ENCODE data around the gene PYHIN1.
"Not testable (repeated sequence)": the region's sequence is repeated elsewhere in the genome, so short reads cannot be mapped to it uniquely, and the experiment has no call there.

PYHIN1 gene

DNA sequence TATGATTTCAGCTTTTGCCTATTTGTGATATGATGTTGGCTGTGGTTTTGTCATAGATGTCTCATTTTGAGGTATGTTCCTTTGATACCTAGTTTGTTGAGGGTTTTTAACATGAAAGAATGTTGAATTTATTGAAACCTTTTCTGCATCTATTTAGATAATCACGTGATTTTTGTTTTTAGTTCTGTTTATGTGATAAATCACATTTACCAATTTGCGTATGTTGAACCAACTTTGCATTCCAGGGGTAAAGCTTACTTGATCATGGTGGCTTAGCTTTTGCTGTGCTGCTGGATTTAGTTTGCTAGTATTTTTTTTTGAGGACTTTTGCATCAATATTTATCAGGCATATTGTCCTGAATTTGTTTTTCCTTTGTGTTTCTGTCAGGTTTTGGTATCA is 51.9 kb downstream of the PYHIN1 start:
- DNase-seq, result no peak

DNA sequence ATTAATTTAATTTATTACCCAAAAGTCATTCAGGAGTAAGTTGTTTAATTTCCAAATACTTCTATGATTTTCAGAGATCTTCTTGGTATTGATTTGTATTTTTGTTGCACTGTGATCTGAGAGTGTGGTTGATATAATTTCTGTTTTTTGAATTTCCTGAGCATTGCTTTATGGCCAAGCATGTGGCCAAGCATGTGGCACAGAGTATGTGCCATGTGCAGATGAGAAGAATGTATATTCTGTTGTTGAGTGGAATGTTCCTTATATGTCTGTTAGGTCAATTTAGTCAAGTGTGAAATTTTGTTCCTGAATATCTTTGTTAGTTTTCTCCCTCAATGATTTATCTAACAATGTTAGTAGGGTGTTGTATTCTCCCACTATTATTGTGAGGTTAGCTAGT is 53.0 kb downstream of the PYHIN1 start:
- no peak for DNase-seq

DNA sequence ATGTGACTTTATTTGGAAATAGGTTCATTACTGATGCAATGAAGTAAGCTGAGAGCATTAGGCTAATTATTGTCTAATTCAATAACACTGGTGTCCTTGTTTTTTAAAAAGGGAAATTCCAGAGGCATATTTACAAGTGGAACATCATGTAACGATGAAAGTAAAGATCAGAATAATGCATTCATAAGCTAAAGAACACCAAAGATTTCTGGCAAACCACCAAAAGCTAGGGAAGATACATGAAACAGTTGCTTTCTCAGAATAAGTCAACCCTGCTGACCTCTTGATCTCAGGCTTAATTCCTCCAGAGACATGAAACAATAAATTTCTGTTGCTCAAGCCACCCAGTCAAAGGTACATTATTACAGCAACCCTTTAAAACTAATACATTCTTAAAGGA is 58.1 kb downstream of the PYHIN1 start:
- no peak for DNase-seq

DNA sequence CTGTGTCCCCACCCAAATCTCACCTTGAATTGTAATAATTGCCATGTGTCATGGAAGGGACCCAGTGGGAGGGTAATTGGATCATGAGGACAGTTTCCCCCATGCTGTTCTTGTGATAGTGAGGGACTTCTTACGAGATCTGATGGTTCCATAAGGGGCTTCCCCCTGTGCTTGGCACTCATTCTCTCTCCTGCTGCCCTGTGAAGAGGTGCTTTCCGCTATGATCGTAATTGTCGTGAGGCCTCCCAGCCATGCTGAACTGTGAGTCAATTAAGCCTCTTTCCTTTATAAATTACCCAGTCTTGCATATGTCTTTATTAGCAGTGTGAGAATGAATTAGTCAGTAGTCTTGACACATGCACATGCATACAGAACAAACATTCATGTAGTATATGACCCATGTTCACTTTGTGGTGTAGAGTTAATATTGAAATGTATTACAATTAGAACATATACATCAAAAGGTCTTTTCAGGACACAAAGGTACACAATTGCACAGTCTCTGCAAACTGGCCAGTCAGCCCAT is 61.5 kb downstream of the PYHIN1 start:
- no peak for DNase-seq

DNA sequence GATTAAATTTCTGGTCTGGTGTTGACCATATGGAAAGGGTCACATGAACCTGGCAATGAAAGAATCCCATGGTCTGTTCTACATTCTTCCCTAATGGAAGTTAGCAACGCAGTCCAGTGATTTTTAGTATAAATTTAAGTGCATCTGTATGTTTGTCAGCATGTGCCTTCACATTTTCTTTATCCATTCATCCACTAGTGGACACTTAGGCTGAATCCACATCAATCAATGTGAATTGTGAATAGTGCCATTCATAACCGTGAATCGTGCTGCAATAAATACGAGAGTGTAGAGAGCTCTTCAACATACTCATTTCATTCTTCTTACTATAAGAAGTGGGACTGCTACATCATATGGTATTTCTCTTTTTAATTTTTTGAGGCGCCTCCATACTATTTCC is 65.6 kb downstream of the PYHIN1 start:
- DNase-seq, result no peak

DNA sequence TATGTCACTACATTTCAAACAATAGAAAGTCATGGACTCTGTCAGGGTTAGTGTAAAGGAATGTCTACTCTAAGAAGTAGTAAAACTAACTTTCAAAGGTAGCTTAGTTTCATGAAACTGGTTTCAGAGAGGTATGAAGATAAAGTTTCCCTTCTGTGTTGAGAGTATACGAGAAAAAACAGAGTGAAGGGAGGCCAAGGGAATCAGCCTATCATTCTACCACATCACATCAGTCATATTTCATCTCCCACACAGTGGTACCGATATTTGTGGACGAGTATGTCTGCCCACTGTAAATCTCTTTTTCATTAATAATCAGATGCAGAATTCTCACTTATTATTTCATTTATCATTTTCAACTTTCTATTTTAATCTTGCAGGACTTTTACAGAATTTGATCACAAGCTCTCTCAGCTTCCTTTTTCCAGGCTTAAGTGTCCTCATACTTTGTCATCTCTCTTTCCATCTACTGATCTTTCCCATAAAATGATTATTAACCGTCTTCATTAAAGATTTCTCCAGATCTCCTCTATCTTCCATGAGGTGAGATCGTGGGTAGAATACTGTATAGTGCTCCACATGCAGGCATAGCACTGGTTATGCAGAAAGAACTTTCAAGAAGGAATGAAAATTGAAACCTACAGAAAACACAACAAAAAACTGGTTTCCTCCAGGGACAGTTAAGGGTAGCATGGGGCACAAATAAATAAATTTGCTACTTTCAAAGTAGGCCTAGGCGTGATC is 66.9 kb downstream of the PYHIN1 start:
- no peak for DNase-seq

DNA sequence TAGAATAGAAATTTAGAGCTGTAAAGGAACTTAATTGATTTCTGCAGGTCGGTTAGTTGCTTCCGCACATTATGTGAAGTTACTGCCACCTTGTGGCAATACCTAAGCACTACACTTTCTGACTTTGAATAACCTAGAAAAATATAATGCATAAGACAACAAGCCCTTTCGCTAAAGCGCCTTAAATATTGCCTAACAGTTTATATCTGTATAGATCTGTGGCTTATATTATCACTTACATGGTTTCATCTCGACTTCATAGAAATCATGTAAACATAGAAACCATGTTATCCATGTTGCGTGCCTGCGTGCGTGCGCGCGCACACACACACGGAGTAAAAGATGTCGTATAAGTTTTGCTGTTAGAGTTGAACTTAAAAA is 67.4 kb downstream of the PYHIN1 start:
- no peak for DNase-seq

DNA sequence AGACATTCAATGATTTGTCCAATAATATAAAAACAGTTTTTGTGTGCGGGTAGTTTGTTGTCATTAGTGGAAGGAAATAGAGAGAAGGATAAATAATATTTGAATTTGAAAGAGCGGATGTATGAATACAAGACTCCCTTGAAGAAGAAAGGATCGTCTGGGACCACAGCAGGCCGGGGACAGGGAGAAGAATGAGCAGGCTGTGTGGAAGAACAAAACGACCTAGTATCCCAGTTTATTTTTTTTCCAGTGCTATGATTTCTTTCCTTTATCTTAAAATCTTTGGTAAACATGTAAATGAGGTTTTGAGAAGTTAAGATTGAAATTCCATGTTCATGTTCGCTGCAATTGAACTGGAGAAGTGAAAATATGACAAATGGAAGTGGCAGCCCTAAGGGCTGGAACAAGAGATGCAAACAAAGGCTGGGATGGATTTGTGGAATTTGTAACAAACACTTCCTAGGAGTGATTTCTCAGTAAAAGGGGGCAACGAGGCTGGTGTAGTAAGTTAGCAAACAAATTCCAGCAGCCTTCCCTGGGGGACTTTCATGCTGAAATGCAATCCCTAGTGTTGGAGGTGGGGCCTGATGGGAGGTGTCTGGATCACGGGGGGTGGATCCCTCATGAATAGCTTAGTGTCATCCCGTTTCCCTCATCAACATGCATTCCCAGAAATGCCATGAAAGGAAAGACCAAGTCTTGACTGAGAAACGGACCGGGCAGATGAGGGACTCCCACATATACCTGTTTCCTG is 68.1 kb downstream of the PYHIN1 start:
- no peak for DNase-seq

DNA sequence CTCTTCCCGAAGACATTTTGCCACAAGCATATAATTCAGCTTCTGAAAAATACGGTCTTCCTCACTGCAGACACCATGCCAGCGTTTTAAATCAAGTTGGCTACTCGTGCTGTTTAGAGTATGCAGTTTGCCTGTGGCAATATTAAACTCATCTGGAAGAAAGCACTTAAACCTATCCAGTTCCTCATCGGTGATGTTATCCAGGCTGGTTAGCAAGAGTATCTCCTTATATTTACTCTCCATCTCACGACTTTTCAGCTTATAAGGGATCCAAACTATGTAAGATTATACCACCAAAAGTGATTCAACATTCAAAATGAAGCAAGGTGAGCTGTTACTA is 68.7 kb downstream of the PYHIN1 start:
- no peak for DNase-seq

DNA sequence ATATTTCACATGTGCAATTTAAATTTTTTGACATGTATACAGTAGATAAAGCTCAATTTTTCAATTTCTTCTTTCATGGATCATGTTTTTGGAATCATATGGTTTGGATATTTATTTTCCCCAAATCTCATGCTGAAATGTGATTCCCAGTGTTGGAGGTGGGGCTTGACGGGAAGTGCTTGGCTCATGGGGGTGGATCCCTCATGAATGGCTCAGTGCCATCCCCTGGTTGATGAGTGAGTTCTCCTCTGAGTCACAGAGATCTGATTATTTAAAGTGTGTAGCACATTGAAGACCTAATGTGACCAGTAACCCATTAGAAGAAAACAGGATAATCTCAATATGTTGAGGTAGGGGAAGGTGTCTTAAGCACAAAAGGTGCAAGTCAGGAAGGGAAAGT is 69.3 kb downstream of the PYHIN1 start:
- DNase-seq, result no peak

DNA sequence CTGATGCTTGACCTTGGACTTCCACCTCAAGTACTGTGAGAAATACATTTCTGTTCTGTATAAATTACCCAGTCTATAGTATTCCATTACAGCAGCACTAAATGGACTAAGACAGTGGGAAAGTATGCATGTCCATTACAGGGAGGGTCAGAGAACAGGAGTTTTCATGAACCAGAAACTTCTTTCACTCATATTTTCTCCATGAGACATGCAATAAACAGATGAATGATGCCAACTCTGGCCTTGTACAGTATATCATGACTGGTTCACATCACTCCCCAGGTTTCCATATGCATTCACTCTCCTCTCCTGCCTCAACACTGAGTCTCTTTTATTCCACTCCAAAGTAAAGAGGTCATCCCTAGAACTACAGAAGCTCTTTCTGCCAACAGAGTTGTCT is 73.8 kb downstream of the PYHIN1 start:
- DNase-seq, result no peak

DNA sequence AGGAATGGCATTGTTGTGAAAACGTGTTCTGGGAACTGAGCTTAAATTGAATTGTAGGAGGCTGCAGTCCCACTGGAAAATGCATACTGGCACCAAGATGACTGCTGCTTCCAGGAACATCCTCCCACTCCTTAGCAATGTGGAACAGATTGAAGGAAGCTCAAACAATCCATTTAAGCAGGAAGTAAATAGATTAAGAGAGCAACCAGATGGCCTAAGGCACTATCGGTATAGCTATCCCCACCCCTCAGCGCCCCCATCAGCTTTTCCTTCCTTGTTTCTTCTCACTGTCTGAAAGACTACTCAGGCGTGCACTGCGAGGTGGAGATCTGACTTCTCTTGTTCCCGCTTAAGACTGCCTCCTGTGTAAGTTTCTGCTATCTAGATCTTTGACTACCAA is 74.3 kb downstream of the PYHIN1 start:
- DNase-seq, result no peak

DNA sequence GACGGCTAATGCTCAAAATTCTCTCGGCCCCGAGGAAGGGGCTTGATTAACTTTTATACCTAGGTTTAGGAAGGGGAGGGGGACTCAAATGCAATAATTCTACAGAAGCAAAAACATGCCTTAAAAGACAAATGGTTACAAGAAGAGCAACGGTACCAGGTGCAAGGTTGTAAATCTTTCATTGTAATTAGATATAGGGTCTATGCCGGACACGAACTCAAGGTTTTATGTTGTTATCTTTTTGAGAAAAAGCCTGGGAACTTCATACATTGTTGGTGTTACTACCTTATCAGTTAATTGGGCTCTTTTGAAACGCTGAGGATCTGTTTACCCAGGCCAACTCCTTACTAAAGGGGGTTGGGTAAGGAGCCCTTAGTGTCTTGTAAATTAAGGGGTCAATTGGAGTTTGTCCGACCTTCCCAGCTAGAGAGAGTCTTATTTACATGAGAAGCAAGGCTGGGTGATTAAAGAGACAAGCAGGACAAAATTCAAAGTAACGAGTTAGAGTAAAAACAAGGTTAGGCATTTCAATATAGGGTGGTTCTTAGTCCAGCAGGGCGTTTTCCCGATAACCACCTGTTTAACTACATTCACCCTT is 75.0 kb downstream of the PYHIN1 start:
- not testable (repeated sequence) for DNase-seq

DNA sequence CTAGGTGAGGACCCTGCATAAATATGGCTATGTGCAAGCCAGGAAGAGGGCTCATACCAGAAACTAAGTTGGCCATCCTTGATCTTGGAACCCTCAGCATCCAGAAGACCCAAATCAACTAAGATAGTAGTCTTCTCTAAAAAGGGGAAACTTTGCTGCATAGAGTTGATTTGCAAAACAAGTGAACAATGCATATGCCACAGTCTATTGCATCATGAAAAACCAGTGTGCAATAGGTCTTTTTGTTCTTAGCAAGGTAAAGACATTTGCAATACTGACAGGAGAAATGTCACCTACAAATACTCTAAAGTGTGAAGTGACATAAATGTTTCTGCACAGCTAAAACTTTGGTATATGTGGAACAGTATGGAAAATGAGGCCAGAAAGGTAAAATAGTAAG is 76.4 kb downstream of the PYHIN1 start:
- DNase-seq, result no peak

DNA sequence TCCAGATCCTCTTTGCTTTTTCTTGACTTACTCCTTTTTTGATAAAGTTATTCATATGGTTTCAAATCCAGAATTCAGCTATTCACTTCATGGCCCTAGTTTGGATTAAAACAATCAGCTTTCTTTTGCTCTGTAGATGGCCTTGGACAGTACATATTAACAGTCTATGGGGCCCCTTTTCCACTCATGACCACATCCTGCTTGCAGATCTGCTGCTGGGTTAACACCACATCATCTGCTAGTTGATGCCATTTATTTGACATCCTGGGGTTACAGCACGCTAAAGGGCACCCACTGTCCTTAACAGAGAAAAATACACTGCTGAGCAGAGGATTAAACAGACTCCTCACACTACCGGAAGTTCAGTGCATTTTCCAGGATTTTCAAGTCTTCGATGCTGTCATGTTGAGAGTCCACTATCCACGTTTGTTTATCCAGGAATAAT is 77.4 kb downstream of the PYHIN1 start:
- DNase-seq, result no peak

DNA sequence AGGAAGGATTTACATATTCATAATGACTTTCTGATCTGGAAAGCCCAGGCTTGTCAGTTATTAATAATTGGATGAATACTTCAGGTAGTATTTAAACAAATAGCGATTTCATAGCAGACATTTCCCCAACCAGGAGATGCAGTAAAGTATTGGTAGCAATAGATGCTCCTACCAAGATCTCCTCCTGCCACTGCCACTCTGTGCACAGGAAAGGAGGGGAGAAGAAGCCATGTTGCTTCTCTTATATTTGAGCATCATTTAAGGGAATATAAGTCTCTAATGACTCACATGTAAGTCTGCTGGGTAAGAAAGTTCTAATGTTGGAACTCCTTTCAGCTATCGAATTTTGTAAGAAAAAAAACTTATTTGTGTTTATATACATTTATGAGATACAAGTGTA is 77.9 kb downstream of the PYHIN1 start:
- no peak for DNase-seq

DNA sequence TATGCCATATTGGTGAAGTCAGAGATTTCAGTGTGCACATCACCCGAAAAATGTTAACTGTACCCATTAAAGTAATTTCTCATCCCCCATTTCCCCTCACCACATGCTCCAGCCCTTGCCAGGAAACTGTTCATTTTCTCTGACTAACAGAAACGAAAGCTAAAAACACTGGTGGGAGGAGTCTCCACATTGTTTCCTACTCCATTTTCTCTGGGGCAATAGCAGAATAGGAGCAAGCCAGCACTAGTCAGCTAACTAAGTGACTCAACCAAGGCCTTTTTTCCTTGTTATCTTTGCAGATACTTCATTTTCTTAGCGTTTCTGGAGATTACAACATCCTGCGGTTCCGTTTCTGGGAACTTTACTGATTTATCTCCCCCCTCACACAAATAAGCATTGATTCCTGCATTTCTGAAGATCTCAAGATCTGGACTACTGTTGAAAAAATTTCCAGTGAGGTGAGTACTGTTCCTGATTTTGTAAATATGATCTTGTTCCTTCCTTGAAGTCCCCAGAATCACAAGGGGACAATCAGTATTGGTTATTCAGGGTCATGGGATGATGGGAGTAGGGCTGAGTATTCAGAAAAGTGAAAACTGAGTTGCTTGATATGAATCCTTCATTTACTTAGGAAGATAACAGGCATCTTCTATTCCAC is 78.5 kb downstream of the PYHIN1 start, which contains the start of gene IFI16:
Gene IFI16, plus strand, starts transcription at position 204 of the 658 bp plus-strand sequence. CDS start 4,774 bp downstream, outside the sequence.
- DNase-seq, result no peak

DNA sequence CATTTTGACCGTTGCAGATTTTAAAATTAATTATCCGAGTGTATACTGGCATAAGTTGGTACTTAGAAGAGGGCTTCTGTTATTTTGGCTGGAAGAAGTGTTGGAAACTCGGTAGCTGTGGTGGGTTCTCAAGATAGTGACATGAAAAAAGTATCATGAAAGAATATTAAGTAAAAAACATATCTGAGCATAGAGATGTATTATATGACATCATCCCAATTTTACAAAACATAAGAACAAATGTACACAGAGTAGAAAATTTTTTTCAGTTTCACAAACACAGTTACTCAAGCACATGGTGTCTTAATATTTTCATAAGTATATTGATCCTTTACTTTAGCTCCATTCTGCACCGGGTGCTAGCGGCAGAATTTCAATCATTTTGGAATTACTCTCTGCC is 79.0 kb downstream of the PYHIN1 start:
- DNase-seq, result no peak

DNA sequence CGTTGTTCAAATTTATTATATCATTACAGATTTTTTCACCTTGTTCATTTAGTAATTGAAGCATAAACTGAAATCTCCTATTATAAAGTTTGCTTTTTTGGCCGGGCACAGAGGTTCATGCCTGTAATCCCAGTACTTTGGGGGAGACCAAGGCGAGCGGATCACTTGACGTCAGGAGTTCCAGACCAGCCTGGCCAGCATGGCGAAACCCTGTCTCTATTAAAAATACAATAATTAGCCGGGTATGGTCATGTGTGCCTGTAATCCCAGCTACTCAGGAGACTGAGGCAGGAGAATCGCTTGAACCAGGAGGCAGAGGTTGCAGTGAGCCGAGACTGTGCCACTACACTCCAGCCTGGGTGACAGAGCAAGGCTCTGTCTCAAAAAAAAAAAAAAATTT is 79.6 kb downstream of the PYHIN1 start:
- not testable (repeated sequence) for DNase-seq

DNA sequence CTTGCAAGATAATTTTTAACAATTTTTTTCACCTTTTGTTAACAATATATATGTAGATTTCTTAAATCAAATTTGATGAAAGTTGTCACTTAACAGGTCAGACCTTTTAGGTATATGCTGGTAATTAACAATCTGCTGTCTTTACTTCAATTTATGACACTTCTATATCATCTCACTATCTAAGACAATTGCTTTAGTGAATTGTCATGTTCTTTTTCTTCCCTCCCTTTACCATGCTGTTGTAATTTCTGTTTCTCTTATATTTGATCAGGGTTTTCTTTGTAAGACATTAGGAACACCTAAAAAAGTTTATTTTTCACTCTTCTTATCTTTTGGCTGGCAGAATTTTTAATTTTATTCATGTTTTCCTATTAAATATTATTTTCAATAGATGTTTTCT is 80.4 kb downstream of the PYHIN1 start:
- DNase-seq, result no peak

DNA sequence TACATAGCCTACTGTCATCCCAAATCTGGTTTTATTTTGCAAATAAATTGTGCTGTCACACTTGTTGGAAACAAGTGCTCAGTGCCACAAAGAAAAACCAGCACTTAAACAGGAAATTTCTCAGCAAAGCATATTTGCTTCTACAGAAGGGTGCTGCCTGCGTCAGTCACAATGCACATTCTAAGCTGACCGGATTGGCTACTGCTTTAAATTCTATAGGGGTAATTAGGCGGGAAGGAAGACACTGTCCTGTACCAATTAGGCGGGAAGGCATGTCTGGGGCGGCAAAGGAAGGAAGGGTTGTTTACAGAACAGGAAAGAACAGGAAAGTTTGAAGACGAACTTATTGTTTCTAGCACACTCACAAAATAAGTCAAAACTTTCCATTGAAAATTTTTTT is 81.1 kb downstream of the PYHIN1 start:
- no peak for DNase-seq

DNA sequence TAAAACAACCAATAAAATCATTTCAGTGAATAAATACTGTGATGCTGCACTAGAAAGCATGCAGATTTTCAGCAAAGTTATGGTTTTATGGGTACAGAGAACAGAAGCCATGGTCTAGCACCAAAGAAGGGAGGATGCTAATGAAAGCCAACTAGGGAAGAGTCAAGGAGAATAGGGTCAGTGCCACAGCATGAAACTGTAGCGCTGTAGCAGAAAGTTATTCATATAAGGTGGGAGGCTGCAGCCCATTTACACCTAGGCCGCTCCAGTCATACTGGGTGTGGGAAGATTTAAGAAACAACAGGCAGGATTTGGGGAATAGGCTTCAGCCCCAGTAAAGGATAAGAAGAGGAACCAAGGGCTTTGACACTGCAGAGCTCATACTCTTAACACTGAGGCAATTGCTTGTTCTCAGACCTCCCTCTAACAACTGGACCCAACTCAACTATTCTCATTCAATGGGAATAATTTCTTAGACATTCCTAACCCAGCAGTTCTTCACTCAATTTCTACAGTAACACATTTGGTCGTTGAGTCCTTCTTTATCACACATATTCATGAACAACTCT is 82.7 kb downstream of the PYHIN1 start:
- DNase-seq, result no peak

DNA sequence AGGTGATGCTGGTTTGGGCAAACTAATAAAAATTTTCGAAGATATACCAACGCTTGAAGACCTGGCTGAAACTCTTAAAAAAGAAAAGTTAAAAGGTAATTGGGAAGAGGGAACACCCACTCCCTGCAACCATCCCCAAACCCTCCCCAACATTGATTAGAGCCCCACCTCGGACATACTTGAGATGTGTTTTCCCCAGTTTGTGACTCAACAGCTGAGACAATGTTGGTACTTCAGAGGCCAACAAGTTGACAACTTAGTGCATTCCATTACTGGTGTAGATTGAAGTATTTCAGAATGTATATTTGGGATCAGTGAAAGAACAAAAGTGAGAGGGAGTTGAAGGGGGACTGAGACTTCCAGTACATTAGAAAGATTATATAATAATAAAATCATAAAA is 83.5 kb downstream of the PYHIN1 start:
- DNase-seq, result no peak

All from effector CD8-positive, alpha-beta T cell (primary cell).